ENCODE data around the gene MON1A.

Gene MON1A

GRCh38 chr3:49871531-49872153 is 58.0 kb downstream of the MON1A start:
- TF ChIP-seq POLR2AphosphoS5 (IDR thresholded peaks at IDR 0.05; ENCODE audit: low read depth, low read length), result no peak
- no peak for TF ChIP-seq TAF1 (IDR thresholded peaks at IDR 0.05; ENCODE audit: borderline replicate concordance, insufficient read depth, low read length)
- no peak for TF ChIP-seq REST (IDR thresholded peaks at IDR 0.05; ENCODE audit: insufficient read depth in 1 of 2, low read depth in 2 of 2, low read length in 2 of 2)
- no peak for TF ChIP-seq SIN3A (IDR thresholded peaks at IDR 0.05; ENCODE audit: borderline replicate concordance, insufficient read depth, low read length)
- no peak for TF ChIP-seq FOXP2 (optimal IDR thresholded peaks at IDR 0.05; ENCODE audit: borderline replicate concordance, extremely low read depth, extremely low read length, insufficient read depth)

GRCh38 chr3:49869525-49870126 is 60.0 kb downstream of the MON1A start, which contains the start of gene CAMKV:
TSS of gene CAMKV (minus strand) at chr3:49869906. CDS start at chr3:49862388, 7,518 bp downstream.
- TF ChIP-seq POLR2AphosphoS5 (IDR thresholded peaks at IDR 0.05; ENCODE audit: low read depth, low read length) (no peak), SIN3A (IDR thresholded peaks at IDR 0.05; ENCODE audit: borderline replicate concordance, insufficient read depth, low read length) (no peak), REST (IDR thresholded peaks at IDR 0.05; ENCODE audit: insufficient read depth in 1 of 2, low read depth in 2 of 2, low read length in 2 of 2) (no peak; a peak in 1 of 4 replicates)

- TF ChIP-seq FOXP2 (optimal IDR thresholded peaks at IDR 0.05; ENCODE audit: borderline replicate concordance, extremely low read depth, extremely low read length, insufficient read depth), result no peak
- TF ChIP-seq REST (IDR thresholded peaks at IDR 0.05; ENCODE audit: insufficient read depth in 1 of 2, low read depth in 2 of 2, low read length in 2 of 2), result no peak
- TF ChIP-seq SIN3A (IDR thresholded peaks at IDR 0.05; ENCODE audit: borderline replicate concordance, insufficient read depth, low read length), result no peak
- TF ChIP-seq POLR2AphosphoS5 (IDR thresholded peaks at IDR 0.05; ENCODE audit: low read depth, low read length), result no peak
- TF ChIP-seq TAF1 (IDR thresholded peaks at IDR 0.05; ENCODE audit: borderline replicate concordance, insufficient read depth, low read length), result no peak
Observed at GRCh38 chr3:49868862-49869466, 60.6 kb downstream of the MON1A start.

GRCh38 chr3:49867871-49868321 is 61.7 kb downstream of the MON1A start:
- TF ChIP-seq REST (IDR thresholded peaks at IDR 0.05; ENCODE audit: insufficient read depth in 1 of 2, low read depth in 2 of 2, low read length in 2 of 2) (peak; percentile 91 to 95), FOXP2 (optimal IDR thresholded peaks at IDR 0.05; ENCODE audit: borderline replicate concordance, extremely low read depth, extremely low read length, insufficient read depth) (no peak)

All from PFSK-1 (cell line).